Glutamatergic neuron (in vitro differentiated cells): ENCODE results near the gene ZNF653. TPM values are rescaled to one million over a fixed set of nuclear protein-coding genes. Genes with fewer than 3 reads are reported as not detected.

Source experiments
- DNase-seq: peaks from one replicate; pipeline ENCODE4 v3.0.0; 2022
- H3K27ac Mint-ChIP-seq: one replicate; pipeline ENCODE4 v1.8.0; 2020; ENCODE audit warnings: mild to moderate bottlenecking, mixed read lengths, inconsistent platforms; ENCODE audit not compliant: unreplicated experiment
- H3K27me3 Mint-ChIP-seq: one replicate; pipeline ENCODE4 v1.8.0; 2020; ENCODE audit warnings: mild to moderate bottlenecking, moderate library complexity, mixed read lengths, inconsistent platforms; ENCODE audit not compliant: unreplicated experiment
- H3K36me3 Mint-ChIP-seq: one replicate; pipeline ENCODE4 v1.8.0; 2020; ENCODE audit warnings: mild to moderate bottlenecking, mixed read lengths, inconsistent platforms; ENCODE audit not compliant: unreplicated experiment
- H3K4me1 Mint-ChIP-seq: one replicate; pipeline ENCODE4 v1.8.0; 2020; ENCODE audit warnings: mild to moderate bottlenecking, low read depth, mixed read lengths, inconsistent platforms; ENCODE audit not compliant: unreplicated experiment
- H3K4me3 Mint-ChIP-seq: one replicate; pipeline ENCODE4 v1.8.0; 2020; ENCODE audit warnings: mild to moderate bottlenecking, mixed read lengths, inconsistent platforms; ENCODE audit not compliant: unreplicated experiment
- H3K9me3 Mint-ChIP-seq: one replicate; pipeline ENCODE4 v1.8.0; 2020; ENCODE audit warnings: mild to moderate bottlenecking, moderate library complexity, mixed read lengths, inconsistent platforms; ENCODE audit not compliant: unreplicated experiment
- total RNA-seq: library from RNA; stranded (reverse); fragmentation: NEBNext Ultra II Directional; extraction: Animal tissue kit (Norgen Biotek cat#: 25700); gene quantifications from one replicate; pipeline ENCODE4 v1.2.1, GENCODE V29; 2021; ENCODE audit not compliant: unreplicated experiment
- TF ChIP-seq, protein P1 (sequence below): fragments of 200-600 bp; sonication (generic); IDR thresholded peaks from one replicate; pipeline ENCODE4 v1.5.0; 2021; ENCODE audit not compliant: partially characterized antibody, unreplicated experiment

Gene ZNF653
- total RNA-seq, 1 donor from 2014 or later: 19.2 TPM

DNA sequence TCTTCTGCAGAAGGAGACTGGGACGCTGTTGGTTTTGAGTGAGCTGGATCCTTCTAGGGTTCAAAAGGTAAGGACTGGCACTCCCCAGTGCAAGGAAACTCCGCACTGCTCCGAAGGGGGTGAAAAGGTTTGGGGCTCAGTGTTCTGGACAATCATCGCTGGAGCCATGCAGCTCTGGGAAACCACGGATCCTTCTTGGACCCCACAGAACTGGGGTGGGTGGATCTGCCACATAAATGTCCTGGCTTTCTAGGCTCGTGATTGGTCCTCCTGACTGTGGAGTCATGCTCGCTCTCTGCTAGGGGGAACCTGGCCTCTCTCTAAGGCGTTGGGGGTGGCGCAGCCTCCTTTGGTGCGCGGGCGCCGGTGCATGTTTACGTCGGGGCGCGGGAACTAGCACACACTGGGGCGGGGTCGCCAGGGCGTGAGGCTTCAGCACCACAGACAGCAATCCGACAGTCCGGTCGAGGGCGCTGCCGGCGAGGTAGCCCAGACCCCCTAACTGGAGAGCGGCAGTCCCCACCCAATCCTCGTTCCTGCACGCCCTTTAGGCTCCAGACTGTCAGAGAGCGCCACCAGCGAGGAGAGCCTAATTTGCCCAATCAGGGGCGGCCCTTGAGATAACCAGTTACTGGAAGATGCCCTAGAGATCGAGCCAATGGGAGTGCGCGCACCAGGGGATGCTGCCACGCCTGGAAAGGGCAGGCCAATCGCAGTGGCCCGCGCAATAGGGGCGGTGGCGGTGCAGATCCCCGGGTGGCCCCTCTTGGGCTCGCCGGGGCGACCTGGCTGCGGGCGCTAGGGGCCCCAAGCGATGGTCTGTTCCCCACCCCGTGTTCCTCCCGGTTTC is 23.9 kb downstream of the ZNF653 start:
- peaks cover 10% of the 10 kb centered on the region for H3K36me3 Mint-ChIP-seq
- TF ChIP-seq, protein P1, sequence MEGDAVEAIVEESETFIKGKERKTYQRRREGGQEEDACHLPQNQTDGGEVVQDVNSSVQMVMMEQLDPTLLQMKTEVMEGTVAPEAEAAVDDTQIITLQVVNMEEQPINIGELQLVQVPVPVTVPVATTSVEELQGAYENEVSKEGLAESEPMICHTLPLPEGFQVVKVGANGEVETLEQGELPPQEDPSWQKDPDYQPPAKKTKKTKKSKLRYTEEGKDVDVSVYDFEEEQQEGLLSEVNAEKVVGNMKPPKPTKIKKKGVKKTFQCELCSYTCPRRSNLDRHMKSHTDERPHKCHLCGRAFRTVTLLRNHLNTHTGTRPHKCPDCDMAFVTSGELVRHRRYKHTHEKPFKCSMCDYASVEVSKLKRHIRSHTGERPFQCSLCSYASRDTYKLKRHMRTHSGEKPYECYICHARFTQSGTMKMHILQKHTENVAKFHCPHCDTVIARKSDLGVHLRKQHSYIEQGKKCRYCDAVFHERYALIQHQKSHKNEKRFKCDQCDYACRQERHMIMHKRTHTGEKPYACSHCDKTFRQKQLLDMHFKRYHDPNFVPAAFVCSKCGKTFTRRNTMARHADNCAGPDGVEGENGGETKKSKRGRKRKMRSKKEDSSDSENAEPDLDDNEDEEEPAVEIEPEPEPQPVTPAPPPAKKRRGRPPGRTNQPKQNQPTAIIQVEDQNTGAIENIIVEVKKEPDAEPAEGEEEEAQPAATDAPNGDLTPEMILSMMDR: no peak
- peak; percentile 90 for DNase-seq
- peaks cover 14% of the 10 kb centered on the region for H3K4me1 Mint-ChIP-seq
- H3K9me3 Mint-ChIP-seq: peaks cover 25% of the 10 kb centered on the region
- H3K4me3 Mint-ChIP-seq: peak overlapping the region; percentile 82
- H3K27ac Mint-ChIP-seq: peak overlapping the region; percentile 78
- H3K27me3 Mint-ChIP-seq: peaks cover 27% of the 10 kb centered on the region

DNA sequence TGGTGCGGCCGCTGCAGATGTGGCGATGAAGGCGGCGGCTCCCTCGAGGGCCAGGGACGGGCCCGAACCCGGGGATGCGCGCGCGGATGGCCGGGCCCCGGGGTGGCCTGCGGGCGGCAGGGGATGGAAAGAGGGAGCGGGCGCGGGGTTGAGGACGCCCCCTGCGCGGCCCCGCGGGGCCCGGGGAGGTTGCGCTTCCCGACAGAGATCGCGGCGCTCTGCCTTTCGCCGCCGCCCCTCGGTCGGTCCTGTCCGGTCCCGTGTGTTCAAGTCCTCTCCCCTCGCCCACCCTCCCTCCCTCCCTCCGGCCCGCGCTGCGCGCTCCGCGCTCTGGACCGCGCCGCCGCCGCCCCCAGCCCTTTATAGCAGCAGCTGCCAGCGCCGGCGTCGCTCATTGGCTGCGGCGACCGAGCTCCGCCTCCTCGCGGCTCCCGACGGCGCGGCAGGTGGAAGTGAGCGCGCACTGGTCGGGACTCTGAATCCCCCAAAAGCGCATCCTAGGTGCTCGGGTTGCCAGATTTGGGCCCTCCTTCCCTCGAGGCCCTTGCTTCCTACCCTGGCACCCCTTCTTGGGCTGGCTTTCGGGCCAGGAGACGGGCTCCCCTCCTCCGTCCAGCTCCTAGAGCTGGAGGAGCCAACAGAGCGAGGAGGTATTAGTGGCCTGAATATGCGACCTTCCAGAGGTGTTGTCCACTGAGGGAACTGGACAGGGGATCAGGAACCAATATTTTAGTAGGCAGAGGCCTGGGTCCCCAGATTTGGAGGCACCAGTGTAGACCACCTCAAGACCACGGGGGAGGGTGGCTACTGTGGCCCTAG is 24.7 kb downstream of the ZNF653 start, which contains the start of gene ELAVL3:
TSS of gene ELAVL3 (minus strand) at position 332 of the 819 bp plus-strand sequence. CDS start 438 bp downstream, outside the sequence.
- H3K4me3 Mint-ChIP-seq: peak within 1 kb of the TSS; percentile 82
- peaks cover 27% of the 10 kb centered on the region for H3K9me3 Mint-ChIP-seq
- H3K36me3 Mint-ChIP-seq: peaks cover 10% of the 10 kb centered on the region
- DNase-seq: peak; percentile 91
- TF ChIP-seq, protein P1: peak; percentile 69
- peak within 1 kb of the TSS; percentile 78 for H3K27ac Mint-ChIP-seq
- peaks cover 31% of the 10 kb centered on the region for H3K27me3 Mint-ChIP-seq
- peaks cover 18% of the 10 kb centered on the region for H3K4me1 Mint-ChIP-seq

DNA sequence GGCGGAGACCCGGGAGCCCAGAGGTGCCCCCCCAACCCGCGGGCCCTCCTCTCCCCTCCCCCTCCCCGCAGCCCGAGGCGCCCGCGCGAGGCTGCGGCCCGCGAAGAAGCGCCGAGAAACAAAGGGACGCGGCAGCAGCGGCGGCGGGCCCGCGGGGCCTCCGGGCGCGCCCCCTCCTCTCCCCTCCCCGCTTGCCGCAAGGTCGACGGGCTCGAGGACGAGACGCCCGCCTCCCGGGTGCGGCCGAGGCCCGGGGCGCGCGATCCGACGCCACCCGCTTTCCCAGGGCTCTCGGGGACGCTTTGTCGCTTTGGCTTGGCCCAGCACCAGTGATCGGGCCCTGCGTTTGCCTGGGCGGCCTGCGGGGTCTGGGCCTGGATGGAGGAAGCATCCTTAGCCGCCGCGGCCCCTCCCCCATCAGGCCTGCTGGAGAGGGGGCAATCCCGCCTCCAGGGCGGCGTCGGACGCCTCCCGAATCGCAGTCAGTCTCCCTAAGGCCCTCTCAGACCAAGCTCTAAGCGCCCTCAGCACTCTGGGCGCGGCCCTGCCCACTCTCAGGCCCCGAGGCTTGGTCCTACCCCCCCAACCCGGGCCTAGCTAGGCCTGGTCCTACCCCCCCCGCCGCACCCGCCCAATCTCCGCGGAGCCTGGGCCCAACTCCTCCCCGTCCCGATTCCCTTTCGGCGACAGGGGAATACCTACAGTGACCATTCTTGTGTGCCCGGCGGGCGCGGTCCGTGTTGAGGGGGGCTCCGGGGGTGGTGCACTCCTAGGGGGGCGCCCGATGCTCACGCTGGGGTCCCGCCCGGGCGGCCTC is 25.5 kb downstream of the ZNF653 start:
- Mint-ChIP-seq H3K4me1 (peaks cover 21% of the 10 kb centered on the region), H3K9me3 (peaks cover 28% of the 10 kb centered on the region), H3K27ac (peak overlapping the region; percentile 22), H3K27me3 (peaks cover 31% of the 10 kb centered on the region), H3K4me3 (peak overlapping the region; percentile 52), H3K36me3 (peaks cover 10% of the 10 kb centered on the region)
- TF ChIP-seq, protein P1: no peak
- DNase-seq: peak; percentile 78

DNA sequence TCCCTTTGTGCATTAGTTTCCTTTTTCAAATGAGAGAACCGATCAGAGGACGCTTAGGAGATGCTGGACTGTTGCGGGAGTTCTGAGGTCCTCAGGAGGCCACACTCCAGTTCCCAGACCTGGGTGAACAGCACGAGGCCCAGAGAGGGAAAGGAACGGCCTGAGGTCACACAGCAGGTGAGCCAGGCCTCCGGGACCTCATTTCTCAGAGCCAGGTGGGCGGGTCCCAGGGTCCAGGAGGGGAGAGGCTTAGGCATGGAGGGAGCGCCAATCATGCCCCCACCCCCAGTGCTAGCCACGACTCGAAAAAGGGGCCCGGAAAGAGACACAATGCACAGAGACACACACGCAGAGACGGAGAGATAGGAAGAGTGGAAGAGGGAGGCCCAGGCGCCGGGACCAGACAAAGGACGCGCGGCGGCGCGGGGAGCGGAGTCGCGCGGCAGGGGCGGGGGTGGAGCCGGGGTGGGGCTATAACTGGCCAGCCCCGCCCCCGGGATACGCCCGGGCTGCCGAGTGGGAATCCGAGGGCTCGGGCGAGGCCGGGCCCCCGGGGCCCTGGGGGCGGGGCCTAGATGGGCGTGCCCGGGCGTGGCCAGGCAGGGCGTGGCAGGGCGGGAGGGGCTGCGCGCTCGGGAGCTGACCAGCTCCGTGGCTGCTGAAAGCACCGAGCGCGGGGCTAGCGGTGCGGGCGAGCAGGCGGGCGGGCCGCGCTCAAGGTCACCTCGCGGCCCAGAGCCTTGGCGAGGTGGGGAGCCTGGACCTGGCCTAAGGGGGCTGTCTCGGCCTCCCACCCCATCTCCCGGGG is 26.3 kb downstream of the ZNF653 start:
- Mint-ChIP-seq H3K4me3 (peak overlapping the region; percentile 90), H3K36me3 (peaks cover 10% of the 10 kb centered on the region), H3K9me3 (peaks cover 28% of the 10 kb centered on the region), H3K27ac (peak overlapping the region; percentile 99), H3K27me3 (peaks cover 31% of the 10 kb centered on the region), H3K4me1 (peaks cover 22% of the 10 kb centered on the region)
- DNase-seq: peak; percentile 99
- TF ChIP-seq, protein P1: no peak
